Measurements from ENCODE around the gene UBTFL1. TPM values are rescaled to one million over a fixed set of nuclear protein-coding genes. Genes with fewer than 3 reads are reported as not detected.

UBTFL1 gene, protein sequence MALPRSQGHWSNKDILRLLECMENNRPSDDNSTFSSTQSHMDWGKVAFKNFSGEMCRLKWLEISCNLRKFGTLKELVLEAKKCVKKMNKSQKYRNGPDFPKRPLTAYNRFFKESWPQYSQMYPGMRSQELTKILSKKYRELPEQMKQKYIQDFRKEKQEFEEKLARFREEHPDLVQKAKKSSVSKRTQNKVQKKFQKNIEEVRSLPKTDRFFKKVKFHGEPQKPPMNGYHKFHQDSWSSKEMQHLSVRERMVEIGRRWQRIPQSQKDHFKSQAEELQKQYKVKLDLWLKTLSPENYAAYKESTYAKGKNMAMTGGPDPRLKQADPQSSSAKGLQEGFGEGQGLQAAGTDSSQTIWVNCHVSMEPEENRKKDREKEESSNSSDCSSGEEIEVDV
- total RNA-seq, result not detected in 2 replicates

DNA sequence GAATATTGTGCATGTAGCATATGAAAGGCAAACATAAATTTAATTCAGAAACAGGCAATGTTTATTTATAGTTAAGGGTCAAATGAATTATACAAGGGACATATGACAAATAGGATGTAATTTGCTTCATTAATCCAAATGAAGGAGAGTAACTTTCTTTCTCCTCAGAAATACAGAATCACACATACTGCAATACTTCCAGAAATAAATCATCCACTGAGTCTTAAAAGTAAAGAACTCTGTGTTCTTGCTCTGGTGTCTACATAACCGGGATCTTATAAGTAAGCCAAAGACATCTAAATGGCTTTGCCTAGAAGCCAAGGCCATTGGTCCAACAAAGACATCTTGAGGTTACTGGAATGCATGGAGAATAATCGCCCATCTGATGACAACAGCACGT is at the start of gene UBTFL1:
UBTFL1 (plus strand) TSS at position 301 of the 400 bp plus-strand sequence; CDS start at position 301, 0 bp downstream.

DNA sequence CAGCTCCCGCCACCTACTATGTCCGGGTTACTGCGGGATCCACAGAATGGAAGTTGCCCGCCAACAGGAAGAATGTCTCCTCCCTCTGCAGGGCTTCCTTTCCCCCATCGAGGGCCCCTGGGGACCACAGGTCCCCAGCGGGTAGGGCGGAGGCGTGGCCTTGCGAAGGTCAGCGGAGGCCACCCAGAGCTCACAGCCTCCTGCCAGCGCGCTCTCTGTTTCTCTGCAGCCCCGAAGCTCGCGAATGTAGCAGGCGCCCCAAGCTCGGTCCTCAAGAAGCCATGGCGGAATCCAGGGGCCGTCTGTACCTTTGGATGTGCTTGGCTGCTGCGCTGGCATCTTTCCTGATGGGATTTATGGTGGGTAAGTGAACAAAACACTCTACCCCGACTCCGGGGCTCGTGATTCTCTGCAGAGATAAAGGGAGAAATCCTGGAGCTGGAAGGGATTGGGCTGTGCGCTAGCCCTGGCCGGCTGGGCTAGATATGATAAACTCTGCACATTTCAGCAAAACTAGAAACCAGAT is 48.8 kb downstream of the UBTFL1 start, which contains the start of gene NAALAD2:
NAALAD2 (plus strand) TSS at position 186 of the 526 bp plus-strand sequence; CDS start at position 282, 96 bp downstream.

Other genes with a start within 250 kb of the UBTFL1 start
- under 0.01 TPM in 1 of 2 replicates, not detected in the other for gene TRIM64B, start 207.5 kb upstream of the UBTFL1 start, total RNA-seq
- gene TRIM49D1, start 163.7 kb upstream of the UBTFL1 start, total RNA-seq, result not detected in 2 replicates
- gene TRIM49D2, start 161.9 kb upstream of the UBTFL1 start, total RNA-seq, result not detected in 2 replicates
- gene TRIM64, start 119.9 kb upstream of the UBTFL1 start, total RNA-seq, result not detected in 2 replicates
- not detected in 2 replicates for gene TRIM49C, start 54.8 kb upstream of the UBTFL1 start, total RNA-seq
- gene NAALAD2, start 48.7 kb downstream of the UBTFL1 start, total RNA-seq, result 0.14 and 0.28 TPM in 2 replicates
- gene CHORDC1, start 137.1 kb downstream of the UBTFL1 start, total RNA-seq, result 20.8 and 33.9 TPM in 2 replicates

All from smooth muscle cell of bladder (primary cell).